ENCODE results near the gene SPATA3. TPM values are rescaled to one million over a fixed set of nuclear protein-coding genes. Genes with fewer than 3 reads are reported as not detected.

SPATA3 gene
- total RNA-seq, 4 donors from 2014 or later = not detected

DNA sequence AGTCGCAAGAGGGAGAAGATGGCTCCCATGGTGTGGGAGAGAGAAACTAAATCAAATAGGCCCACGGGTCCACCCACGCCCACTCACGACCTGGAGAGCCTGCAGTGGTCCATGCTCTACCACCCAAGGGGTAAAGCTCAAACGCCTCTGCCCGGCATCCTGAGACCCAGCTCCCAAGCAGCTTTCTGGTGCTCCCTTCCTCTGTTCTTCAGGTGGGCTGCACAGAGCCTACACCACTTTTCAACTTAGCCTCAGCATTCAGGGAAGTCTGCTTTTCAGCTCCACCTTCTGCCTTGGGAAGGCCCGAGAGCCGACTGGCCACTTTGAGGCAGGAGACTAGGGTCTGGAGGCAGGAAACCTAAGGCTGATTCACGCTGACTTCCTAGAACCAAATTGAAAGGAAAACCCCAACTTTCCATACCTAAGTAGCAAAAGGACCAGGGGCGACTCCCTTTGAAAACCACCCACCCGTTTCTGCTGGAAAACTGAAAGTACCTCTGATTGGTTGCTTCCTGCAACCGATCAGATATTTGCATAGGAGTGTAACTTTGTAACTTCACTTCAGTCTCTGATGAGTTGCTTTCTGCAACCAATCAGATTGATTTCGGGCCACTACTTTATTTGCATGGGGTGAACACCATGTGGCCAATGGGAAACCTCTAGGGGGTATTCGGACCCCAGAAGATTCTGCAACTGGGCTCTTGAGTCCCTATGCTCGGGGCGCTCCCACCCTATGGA is 26.8 kb upstream of the SPATA3 start:
- TF ChIP-seq POLR2A (IDR thresholded peaks at IDR 0.05) (peak in 1 of 4 donors; percentile 19), CTCF (IDR thresholded peaks at IDR 0.05) (no peak)
- Histone ChIP-seq H3K36me3 (no peaks in the 10 kb centered on the region), H3K27me3 (peaks cover 0 to 7% (median 0%) of the 10 kb centered on the region in 4 donors), H3K4me3 (peak overlapping the region in 1 of 4 donors; percentile 21), H3K4me1 (no peaks in the 10 kb centered on the region), H3K9me3 (no peaks in the 10 kb centered on the region), H3K27ac (peak overlapping the region in 1 of 4 donors; percentile 14)
- DNase-seq = no peak
- WGBS, 2 donors = 65 to 77% methylated on average over 6 to 16 of the region's 16 CpGs
- intact Hi-C loops (cut with DNase I) = no loop called here

GRCh38 chr2:230969659-230970015 is 26.3 kb upstream of the SPATA3 start:
- no peak for DNase-seq
- no peak overlapping the region for H3K27ac ChIP-seq
- H3K27me3 ChIP-seq = peaks cover 0 to 5% (median 0%) of the 10 kb centered on the region in 4 donors
- intact Hi-C loops (cut with DNase I) = no loop called here
- H3K9me3 ChIP-seq = no peaks in the 10 kb centered on the region
- WGBS, 2 donors = 76 to 77% methylated on average over 2 of the region's 2 CpGs
- H3K4me1 ChIP-seq = no peaks in the 10 kb centered on the region
- H3K4me3 ChIP-seq = peak overlapping the region in 1 of 4 donors; percentile 21
- no peaks in the 10 kb centered on the region for H3K36me3 ChIP-seq
- TF ChIP-seq CTCF (IDR thresholded peaks at IDR 0.05) (no peak), POLR2A (IDR thresholded peaks at IDR 0.05) (no peak)

GRCh38 chr2:230972046-230972445 is 23.9 kb upstream of the SPATA3 start:
- H3K9me3 ChIP-seq = no peaks in the 10 kb centered on the region
- no peak for DNase-seq
- WGBS, 2 donors = 69 to 76% methylated on average over 5 of the region's 5 CpGs
- peaks cover 0 to 6% (median 0%) of the 10 kb centered on the region in 4 donors for H3K27me3 ChIP-seq
- no peaks in the 10 kb centered on the region for H3K4me1 ChIP-seq
- no peak overlapping the region for H3K4me3 ChIP-seq
- intact Hi-C loops (cut with DNase I) = no loop called here
- H3K36me3 ChIP-seq = no peaks in the 10 kb centered on the region
- no peak overlapping the region for H3K27ac ChIP-seq
- TF ChIP-seq CTCF (IDR thresholded peaks at IDR 0.05) (no peak), POLR2A (IDR thresholded peaks at IDR 0.05) (no peak)

GRCh38 chr2:230974096-230974913 is 21.6 kb upstream of the SPATA3 start:
- Histone ChIP-seq H3K27ac (peak overlapping the region in 1 of 4 donors; percentile 5), H3K9me3 (no peaks in the 10 kb centered on the region), H3K4me3 (no peak overlapping the region), H3K4me1 (no peaks in the 10 kb centered on the region), H3K36me3 (no peaks in the 10 kb centered on the region), H3K27me3 (peaks cover 0 to 16% (median 0%) of the 10 kb centered on the region in 4 donors)
- intact Hi-C loops (cut with DNase I) = no loop called here
- WGBS, 2 donors = 75 to 81% methylated on average over 16 to 17 of the region's 17 CpGs
- no peak for TF ChIP-seq POLR2A (IDR thresholded peaks at IDR 0.05)
- TF ChIP-seq CTCF (IDR thresholded peaks at IDR 0.05) = no peak
- no peak for DNase-seq

GRCh38 chr2:230975927-230976326 is 20.0 kb upstream of the SPATA3 start:
- Histone ChIP-seq H3K27ac (no peak overlapping the region), H3K36me3 (no peaks in the 10 kb centered on the region), H3K9me3 (no peaks in the 10 kb centered on the region), H3K4me3 (no peak overlapping the region), H3K4me1 (no peaks in the 10 kb centered on the region), H3K27me3 (peaks cover 0 to 16% (median 0%) of the 10 kb centered on the region in 4 donors)
- TF ChIP-seq CTCF (IDR thresholded peaks at IDR 0.05) = no peak
- TF ChIP-seq POLR2A (IDR thresholded peaks at IDR 0.05) = no peak
- 79 to 80% methylated on average over 11 of the region's 11 CpGs for WGBS, 2 donors
- no peak for DNase-seq
- intact Hi-C loops (cut with DNase I) = no loop called here
